Measurements from ENCODE around the gene MUC4. TPM values are rescaled to one million over a fixed set of nuclear protein-coding genes. Genes with fewer than 3 reads are reported as not detected.
A peak's percentile ranks its signal among the peaks of the same experiment; 100 is the strongest.

The MUC4 gene
- total RNA-seq, 1 donor from 2014 or later = not detected

DNA sequence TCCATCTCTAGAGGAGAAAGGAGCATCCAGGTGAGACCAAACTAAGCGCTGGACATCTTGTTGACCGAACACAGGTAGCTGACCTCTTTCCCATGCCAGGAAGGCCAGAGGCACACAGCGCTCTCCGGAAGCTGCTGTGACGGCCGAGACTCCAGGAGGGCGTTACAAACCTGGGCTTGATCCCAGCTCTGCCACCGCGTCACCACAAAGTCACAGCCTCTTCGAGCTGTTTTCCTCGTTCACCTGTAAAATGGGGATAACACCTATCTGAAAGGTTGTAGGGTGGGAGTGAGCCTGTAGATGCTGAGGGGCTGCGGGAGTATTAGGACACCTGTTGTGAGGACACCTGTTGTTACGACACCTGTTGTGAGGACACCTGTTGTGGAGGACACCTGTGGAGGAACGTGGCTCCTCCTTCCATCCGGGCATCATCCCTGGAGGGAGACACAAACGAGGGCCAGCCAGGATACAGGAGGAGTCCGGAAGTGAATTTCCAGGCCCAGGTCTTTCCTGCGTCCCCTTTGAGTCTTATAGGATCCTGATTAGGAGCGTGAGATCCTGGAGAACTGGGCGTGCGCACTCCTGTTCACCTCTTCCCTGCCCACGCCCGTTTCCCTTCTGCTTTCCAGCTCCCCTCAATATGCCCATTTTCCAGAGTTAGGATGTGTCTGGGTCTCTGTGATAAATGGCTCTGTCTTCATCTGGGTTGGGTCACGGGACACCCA lies 2.3 kb upstream of the MUC4 start:
- Mint-ChIP-seq H3K9me3 (ENCODE audit: low read depth) (no peaks in the 10 kb centered on the region), H3K27ac (ENCODE audit: unreplicated experiment) (no peak overlapping the region), H3K36me3 (ENCODE audit: low read depth) (no peaks in the 10 kb centered on the region), H3K27me3 (ENCODE audit: low read depth) (peaks cover 17% of the 10 kb centered on the region), H3K4me1 (ENCODE audit: low read depth) (peaks cover 9% of the 10 kb centered on the region), H3K4me3 (ENCODE audit: unreplicated experiment) (no peak overlapping the region)
- TF ChIP-seq, protein P1, sequence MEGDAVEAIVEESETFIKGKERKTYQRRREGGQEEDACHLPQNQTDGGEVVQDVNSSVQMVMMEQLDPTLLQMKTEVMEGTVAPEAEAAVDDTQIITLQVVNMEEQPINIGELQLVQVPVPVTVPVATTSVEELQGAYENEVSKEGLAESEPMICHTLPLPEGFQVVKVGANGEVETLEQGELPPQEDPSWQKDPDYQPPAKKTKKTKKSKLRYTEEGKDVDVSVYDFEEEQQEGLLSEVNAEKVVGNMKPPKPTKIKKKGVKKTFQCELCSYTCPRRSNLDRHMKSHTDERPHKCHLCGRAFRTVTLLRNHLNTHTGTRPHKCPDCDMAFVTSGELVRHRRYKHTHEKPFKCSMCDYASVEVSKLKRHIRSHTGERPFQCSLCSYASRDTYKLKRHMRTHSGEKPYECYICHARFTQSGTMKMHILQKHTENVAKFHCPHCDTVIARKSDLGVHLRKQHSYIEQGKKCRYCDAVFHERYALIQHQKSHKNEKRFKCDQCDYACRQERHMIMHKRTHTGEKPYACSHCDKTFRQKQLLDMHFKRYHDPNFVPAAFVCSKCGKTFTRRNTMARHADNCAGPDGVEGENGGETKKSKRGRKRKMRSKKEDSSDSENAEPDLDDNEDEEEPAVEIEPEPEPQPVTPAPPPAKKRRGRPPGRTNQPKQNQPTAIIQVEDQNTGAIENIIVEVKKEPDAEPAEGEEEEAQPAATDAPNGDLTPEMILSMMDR (IDR thresholded peaks at IDR 0.05) = no peak
- DNase-seq (ENCODE audit: low spot score) = no peak

DNA sequence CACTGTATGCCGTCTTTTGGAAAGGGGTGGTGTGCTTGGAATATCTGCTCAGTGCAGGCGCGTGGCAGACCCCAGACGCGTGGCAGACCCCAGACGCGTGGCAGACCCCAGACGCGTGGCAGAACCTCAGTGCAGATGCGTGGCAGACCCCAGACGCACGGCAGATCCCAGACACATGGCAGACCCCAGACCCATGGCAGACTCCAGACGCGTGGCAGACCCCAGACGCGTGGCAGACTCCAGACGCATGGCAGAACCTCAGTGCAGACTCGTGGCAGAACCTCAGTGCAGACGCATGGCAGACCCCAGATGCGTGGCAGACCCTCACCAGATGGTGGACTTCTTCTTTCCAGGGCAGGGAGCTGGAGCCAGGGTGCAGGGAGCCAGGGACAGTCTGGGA lies 637 bp upstream of the MUC4 start:
- peaks cover 9% of the 10 kb centered on the region for H3K4me1 Mint-ChIP-seq (ENCODE audit: low read depth)
- no peak for DNase-seq (ENCODE audit: low spot score)
- H3K36me3 Mint-ChIP-seq (ENCODE audit: low read depth) = no peaks in the 10 kb centered on the region
- TF ChIP-seq, protein P1 (IDR thresholded peaks at IDR 0.05) = no peak
- no peaks in the 10 kb centered on the region for H3K9me3 Mint-ChIP-seq (ENCODE audit: low read depth)
- peak overlapping the region; percentile 27 for H3K27ac Mint-ChIP-seq (ENCODE audit: unreplicated experiment)
- peaks cover 17% of the 10 kb centered on the region for H3K27me3 Mint-ChIP-seq (ENCODE audit: low read depth)
- no peak overlapping the region for H3K4me3 Mint-ChIP-seq (ENCODE audit: unreplicated experiment)

DNA sequence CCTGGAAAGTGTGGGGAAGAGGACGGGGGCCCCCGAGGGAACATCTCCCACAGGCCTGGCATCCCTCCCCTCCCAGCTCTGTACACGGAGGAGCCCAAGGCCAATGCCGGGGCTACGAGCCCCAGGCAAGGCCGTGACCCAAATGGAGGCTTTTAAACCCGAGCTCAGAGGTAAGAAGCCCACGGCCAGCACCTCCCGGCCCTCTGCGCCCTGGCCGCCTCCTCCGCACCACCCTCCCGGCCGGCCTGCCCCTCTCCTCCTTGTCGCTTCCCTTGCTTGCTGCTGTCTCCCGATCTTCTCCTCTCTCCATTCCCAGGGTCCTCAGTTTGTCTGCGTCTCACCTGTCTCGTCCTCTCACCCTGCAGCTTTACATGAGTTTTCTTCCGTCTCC lies 1.3 kb downstream of the MUC4 start:
- H3K4me1 Mint-ChIP-seq (ENCODE audit: low read depth) = peaks cover 9% of the 10 kb centered on the region
- TF ChIP-seq, protein P1 (IDR thresholded peaks at IDR 0.05) = no peak
- DNase-seq (ENCODE audit: low spot score) = no peak
- H3K4me3 Mint-ChIP-seq (ENCODE audit: unreplicated experiment) = no peak overlapping the region
- no peaks in the 10 kb centered on the region for H3K9me3 Mint-ChIP-seq (ENCODE audit: low read depth)
- H3K27ac Mint-ChIP-seq (ENCODE audit: unreplicated experiment) = no peak overlapping the region
- peaks cover 20% of the 10 kb centered on the region for H3K27me3 Mint-ChIP-seq (ENCODE audit: low read depth)
- H3K36me3 Mint-ChIP-seq (ENCODE audit: low read depth) = no peaks in the 10 kb centered on the region

DNA sequence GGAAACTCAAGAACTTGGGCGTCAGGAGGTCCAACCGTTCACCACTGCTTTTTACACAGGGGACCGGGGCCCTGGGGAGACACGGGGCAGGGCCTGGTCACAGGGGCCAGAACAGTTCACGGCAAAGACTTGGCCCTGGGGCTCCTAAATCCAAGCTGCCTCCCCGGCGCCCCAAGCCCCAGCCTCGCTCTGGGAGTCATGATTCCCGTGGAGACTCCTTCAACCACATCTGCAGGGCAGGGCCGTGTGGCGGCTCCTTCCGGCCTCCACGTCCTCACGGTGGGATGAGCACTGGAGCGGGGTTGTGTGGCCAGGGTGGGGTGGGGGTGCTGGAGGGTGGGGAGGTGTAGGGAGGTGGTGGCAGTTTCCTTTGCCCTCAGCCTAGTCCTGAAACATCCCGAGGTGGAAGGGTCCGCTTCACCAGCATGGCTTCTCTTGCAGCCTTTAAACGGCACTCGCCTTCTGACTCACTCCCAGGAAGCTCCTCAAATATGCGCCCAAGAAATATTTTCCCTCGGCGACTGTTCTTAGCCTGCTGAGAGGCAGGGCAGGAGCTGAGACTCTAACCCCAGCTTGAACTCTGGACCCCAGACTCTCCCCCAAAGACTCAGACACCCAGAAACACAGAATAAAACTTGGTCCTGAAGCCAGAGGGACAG lies 1.8 kb downstream of the MUC4 start:
- no peak for DNase-seq (ENCODE audit: low spot score)
- Mint-ChIP-seq H3K36me3 (ENCODE audit: low read depth) (no peaks in the 10 kb centered on the region), H3K27ac (ENCODE audit: unreplicated experiment) (no peak overlapping the region), H3K27me3 (ENCODE audit: low read depth) (peaks cover 20% of the 10 kb centered on the region), H3K4me1 (ENCODE audit: low read depth) (peaks cover 9% of the 10 kb centered on the region), H3K4me3 (ENCODE audit: unreplicated experiment) (no peak overlapping the region), H3K9me3 (ENCODE audit: low read depth) (no peaks in the 10 kb centered on the region)
- TF ChIP-seq, protein P1 (IDR thresholded peaks at IDR 0.05) = no peak

DNA sequence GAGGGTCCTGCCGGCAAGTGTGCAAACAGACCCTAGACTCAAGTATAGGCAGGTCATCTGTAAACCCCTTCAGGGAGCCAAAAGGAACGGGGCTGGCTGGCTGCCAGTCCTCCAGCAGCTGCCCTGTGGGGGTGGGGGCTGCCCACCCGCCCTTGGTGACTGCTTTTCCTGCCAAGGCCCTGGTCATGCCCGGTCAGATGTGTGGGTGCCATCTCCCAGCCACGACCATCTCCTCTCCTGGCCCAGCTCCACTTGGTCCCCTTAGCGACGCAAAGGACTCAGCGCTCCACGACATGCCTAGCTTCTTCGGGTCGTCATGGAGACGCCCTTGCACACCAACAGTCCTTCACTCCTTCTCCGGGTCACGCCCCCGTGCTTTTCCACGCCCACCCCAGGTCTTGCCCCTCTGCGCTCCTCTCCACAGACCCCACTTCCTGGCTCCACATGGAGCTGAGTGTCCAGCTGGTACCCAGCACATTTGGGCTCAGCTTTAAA lies 2.4 kb downstream of the MUC4 start:
- TF ChIP-seq, protein P1 (IDR thresholded peaks at IDR 0.05) = no peak
- Mint-ChIP-seq H3K27ac (ENCODE audit: unreplicated experiment) (no peak overlapping the region), H3K36me3 (ENCODE audit: low read depth) (no peaks in the 10 kb centered on the region), H3K4me3 (ENCODE audit: unreplicated experiment) (no peak overlapping the region), H3K4me1 (ENCODE audit: low read depth) (peaks cover 9% of the 10 kb centered on the region), H3K9me3 (ENCODE audit: low read depth) (no peaks in the 10 kb centered on the region), H3K27me3 (ENCODE audit: low read depth) (peaks cover 18% of the 10 kb centered on the region)
- no peak for DNase-seq (ENCODE audit: low spot score)

Measured in chondrocyte (in vitro differentiated cells).